Omental fat pad (tissue), 4 donors: Measurements from ENCODE around the gene ZBTB11. TPM values are rescaled to one million over a fixed set of nuclear protein-coding genes. Genes with fewer than 3 reads are reported as not detected.
"Not testable (repeated sequence)": the region's sequence is repeated elsewhere in the genome, so short reads cannot be mapped to it uniquely, and the experiment has no call there.

Source experiments
- ATAC-seq: fragments of 150-250 bp; one replicate; pipeline ENCODE4 v1.9.1; 2016; ENCODE audit warnings: mild to moderate bottlenecking, moderate library complexity; ENCODE audit not compliant: low FRiP score
- DNase-seq: peaks from one replicate; pipeline ENCODE4 v3.0.0-alpha.2; 2019; ENCODE audit warnings: low spot score
- CTCF ChIP-seq, 3 donors: fragments of 450-650 bp; IDR thresholded peaks; one replicate each; pipeline ENCODE4 v1.5.1; 2016 to 2017; ENCODE audit warnings: antibody characterized with exemption in 3 of 3, mild to moderate bottlenecking in 3 of 3, moderate library complexity in 2 of 3
- total RNA-seq, 4 donors: library from RNA; depleted of rRNA; stranded (reverse); fragments of >200 nt; gene quantifications; one replicate each; pipeline ENCODE4 v1.1.0, GENCODE V29; 2016

Gene ZBTB11
- total RNA-seq, 4 donors from 2014 or later: 20.8 to 40.2 (median 23.6) TPM

- no peak for TF ChIP-seq CTCF (IDR thresholded peaks at IDR 0.05)
- DNase-seq (no peak), ATAC-seq (no peak)
These were observed 34.5 kb downstream of the ZBTB11 start for GRCh38 chr3:101642441-101642840.

- not testable (repeated sequence) for ATAC-seq, DNase-seq
These were observed 35.4 kb downstream of the ZBTB11 start for GRCh38 chr3:101641397-101642115.

GRCh38 chr3:101640256-101640655, 36.7 kb downstream of the ZBTB11 start:
- no peak for TF ChIP-seq CTCF (IDR thresholded peaks at IDR 0.05)
- ATAC-seq (no peak), DNase-seq (no peak)

- ATAC-seq: no peak
- TF ChIP-seq CTCF (IDR thresholded peaks at IDR 0.05): no peak
- no peak for DNase-seq
These were observed 37.5 kb downstream of the ZBTB11 start for GRCh38 chr3:101639280-101639963.

GRCh38 chr3:101638261-101638745, 38.6 kb downstream of the ZBTB11 start:
- TF ChIP-seq CTCF (IDR thresholded peaks at IDR 0.05): no peak
- ATAC-seq (no peak), DNase-seq (no peak)

GRCh38 chr3:101637451-101637850, 39.5 kb downstream of the ZBTB11 start:
- no peak for TF ChIP-seq CTCF (IDR thresholded peaks at IDR 0.05)
- no peak for ATAC-seq
- DNase-seq: no peak

- no peak for ATAC-seq
- no peak for TF ChIP-seq CTCF (IDR thresholded peaks at IDR 0.05)
These were observed 40.8 kb downstream of the ZBTB11 start for GRCh38 chr3:101635954-101636798.

More at GRCh38 chr3:101635954-101636798, 40.8 kb downstream of the ZBTB11 start:
- DNase-seq: no peak
